Gastrocnemius medialis (tissue), 4 donors: Measurements from ENCODE around the gene CDC42BPA.

Experiments
- POLR2A ChIP-seq, 2 donors: fragments of 450-650 bp; IDR thresholded peaks; one replicate each; pipeline ENCODE4 v1.6.1; 2017; ENCODE audit warnings: antibody characterized with exemption in 2 of 2, mild to moderate bottlenecking in 2 of 2, moderate library complexity in 2 of 2
- TF ChIP-seq, protein P1 (sequence below), 5 experiments: fragments of 450-650 bp in 3 of 5; fragments of 200-600 bp in 2 of 5; sonication (generic) in 2 of 5; IDR thresholded peaks in 4 of 5; conservative IDR thresholded peaks in 1 of 5; 1 replicate in 4 of 5; 2 replicates in 1 of 5; pipeline ENCODE4 v1.5.1; 2016 to 2019; ENCODE audit warnings: antibody characterized with exemption in 5 of 5, mild to moderate bottlenecking in 3 of 5, moderate library complexity in 3 of 5

- TF ChIP-seq POLR2A (IDR thresholded peaks at IDR 0.05), result no peak
- TF ChIP-seq, protein P1, sequence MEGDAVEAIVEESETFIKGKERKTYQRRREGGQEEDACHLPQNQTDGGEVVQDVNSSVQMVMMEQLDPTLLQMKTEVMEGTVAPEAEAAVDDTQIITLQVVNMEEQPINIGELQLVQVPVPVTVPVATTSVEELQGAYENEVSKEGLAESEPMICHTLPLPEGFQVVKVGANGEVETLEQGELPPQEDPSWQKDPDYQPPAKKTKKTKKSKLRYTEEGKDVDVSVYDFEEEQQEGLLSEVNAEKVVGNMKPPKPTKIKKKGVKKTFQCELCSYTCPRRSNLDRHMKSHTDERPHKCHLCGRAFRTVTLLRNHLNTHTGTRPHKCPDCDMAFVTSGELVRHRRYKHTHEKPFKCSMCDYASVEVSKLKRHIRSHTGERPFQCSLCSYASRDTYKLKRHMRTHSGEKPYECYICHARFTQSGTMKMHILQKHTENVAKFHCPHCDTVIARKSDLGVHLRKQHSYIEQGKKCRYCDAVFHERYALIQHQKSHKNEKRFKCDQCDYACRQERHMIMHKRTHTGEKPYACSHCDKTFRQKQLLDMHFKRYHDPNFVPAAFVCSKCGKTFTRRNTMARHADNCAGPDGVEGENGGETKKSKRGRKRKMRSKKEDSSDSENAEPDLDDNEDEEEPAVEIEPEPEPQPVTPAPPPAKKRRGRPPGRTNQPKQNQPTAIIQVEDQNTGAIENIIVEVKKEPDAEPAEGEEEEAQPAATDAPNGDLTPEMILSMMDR (IDR thresholded peaks at IDR 0.05 in 4 of 5, conservative IDR thresholded peaks at IDR 0.05 in 1 of 5), result no peak
Measured at GRCh38 chr1:226960944-226961765, 357.1 kb downstream of the CDC42BPA start.
